GM19351 (cell line): ENCODE measurements around the gene TUBE1.
"Not testable (repeated sequence)": the region's sequence is repeated elsewhere in the genome, so short reads cannot be mapped to it uniquely, and the experiment has no call there.

Source experiments
- ATAC-seq: cut with Tn5 transposase; IDR thresholded peaks from one replicate; pipeline ENCODE4 v1.9.1; 2021; ENCODE audit warnings: mild to moderate bottlenecking, moderate library complexity; ENCODE audit not compliant: unreplicated experiment

The TUBE1 gene, protein sequence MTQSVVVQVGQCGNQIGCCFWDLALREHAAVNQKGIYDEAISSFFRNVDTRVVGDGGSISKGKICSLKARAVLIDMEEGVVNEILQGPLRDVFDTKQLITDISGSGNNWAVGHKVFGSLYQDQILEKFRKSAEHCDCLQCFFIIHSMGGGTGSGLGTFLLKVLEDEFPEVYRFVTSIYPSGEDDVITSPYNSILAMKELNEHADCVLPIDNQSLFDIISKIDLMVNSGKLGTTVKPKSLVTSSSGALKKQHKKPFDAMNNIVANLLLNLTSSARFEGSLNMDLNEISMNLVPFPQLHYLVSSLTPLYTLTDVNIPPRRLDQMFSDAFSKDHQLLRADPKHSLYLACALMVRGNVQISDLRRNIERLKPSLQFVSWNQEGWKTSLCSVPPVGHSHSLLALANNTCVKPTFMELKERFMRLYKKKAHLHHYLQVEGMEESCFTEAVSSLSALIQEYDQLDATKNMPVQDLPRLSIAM

GRCh38 chr6:112087136-112087911 is at the start of gene TUBE1, which contains the start of gene FAM229B:
Gene TUBE1 (minus strand): TSS chr6:112087482. CDS start chr6:112087434, 48 bp downstream.
Gene FAM229B (plus strand): TSS chr6:112087591. CDS start chr6:112099284, 11,693 bp downstream.
- ATAC-seq: peak; percentile 95

DNA sequence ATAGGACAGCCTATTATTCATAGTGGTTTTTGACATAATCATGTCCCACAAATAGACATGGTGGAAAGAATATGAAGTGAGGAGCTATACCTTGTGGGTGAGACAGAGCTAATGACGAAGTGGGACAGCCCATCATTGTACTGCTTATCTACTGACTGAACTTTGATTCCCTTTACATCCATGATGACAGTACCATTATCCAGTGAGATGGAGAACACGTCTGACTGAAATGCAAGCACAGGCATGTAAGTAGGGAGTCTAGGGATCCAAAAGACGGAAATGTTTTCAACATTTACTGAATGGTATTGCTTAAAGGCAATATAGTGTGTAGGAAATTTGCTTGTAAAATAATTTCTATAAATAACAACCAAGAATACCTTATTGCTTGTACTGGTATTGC is 43.6 kb upstream of the TUBE1 start:
- ATAC-seq: no peak

DNA sequence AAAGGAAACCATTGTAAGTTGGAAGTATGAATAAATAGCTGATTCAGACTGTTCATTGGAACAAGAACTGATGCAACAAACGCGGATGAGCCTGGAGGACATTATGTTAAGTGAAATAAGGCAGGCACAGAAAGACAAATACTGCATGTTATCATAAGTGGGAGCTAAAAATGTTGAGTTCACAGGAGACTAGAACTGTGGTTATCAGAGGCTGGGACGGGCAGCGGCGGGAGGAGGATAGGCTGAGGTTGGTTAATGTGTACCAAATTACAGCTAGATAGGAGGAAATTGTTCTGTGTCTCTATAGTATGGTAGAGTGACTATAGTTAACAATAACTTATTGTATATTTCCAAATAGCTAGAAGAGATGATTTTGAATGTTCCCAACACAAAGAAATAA is 40.9 kb upstream of the TUBE1 start:
- ATAC-seq: no peak

- no peak for ATAC-seq
These were observed 36.7 kb upstream of the TUBE1 start for GRCh38 chr6:112123982-112124381.

DNA sequence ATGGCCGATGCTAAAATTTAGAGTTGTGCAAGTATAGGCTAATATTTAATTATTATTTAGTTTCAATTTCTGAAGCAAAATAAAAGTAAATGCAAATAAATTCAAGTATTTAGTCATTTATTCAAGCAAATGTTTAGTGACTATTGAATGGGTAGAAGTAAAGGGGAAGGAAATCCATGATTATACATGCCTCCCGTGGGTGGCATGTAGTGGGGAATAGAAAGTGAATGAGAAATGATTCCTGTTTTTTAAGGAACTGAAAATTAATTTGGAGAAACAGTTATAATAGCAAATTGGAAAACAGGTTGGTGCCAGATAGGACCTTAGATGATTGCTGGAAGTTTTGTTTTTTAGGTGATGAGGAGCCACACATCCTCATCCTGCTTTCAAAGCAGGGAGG is 35.5 kb upstream of the TUBE1 start:
- no peak for ATAC-seq

DNA sequence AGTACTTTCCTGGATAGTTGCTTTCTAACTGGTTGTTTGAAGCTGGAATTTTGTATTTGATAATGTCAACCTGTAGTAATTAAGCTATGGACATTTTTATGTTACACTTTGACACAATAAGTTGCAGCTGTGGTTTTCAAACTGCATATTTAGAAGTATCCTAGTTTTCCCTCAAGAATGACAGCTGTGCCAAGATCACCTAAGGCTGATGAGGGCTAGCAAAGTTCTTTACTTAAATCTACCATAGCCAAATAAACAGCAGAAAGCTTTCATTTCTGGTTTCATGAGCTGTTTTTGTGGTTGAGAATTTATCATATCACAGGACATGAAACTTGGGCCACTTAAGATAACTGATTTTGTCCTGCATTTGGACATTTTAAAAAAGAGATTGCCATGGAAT is 30.8 kb upstream of the TUBE1 start:
- ATAC-seq: no peak

DNA sequence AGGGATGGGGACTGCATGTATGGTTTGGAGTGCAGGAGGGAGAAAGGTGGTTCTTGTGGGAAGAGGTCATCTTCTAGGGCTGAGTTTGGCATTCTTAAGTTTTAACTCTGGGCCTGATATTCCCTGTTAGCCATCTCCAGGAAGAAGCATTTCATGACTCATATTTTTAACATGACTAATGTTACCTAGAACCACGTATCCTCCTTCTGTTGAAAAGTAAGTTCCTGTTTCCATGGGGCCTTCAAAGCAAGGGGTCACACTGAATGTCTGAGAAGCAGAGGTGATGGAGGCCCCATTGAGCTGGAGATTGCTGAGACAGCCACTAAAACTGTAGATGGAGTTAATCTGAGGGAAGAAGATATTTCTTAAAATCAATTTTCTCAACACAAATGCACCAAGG is 30.3 kb upstream of the TUBE1 start:
- no peak for ATAC-seq

DNA sequence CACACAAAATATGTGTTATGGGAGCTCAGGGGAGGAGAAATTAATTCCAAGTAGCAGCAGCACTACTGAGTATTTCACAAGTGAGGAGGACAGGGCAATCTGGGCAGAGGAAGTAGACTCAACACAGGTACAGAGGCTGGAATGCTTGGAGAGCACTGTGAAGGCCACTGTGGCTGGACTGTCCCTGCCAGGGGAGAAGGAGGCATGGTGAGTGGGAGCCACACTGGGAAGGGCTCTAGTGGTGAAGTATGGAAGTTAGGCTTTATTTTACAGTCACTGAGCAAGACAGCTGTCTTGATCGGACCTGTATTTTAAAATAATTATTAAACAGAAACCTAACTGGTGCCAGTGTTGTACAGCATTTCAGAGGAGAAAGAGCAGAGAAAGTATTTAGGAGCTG is 28.9 kb upstream of the TUBE1 start:
- ATAC-seq: no peak

DNA sequence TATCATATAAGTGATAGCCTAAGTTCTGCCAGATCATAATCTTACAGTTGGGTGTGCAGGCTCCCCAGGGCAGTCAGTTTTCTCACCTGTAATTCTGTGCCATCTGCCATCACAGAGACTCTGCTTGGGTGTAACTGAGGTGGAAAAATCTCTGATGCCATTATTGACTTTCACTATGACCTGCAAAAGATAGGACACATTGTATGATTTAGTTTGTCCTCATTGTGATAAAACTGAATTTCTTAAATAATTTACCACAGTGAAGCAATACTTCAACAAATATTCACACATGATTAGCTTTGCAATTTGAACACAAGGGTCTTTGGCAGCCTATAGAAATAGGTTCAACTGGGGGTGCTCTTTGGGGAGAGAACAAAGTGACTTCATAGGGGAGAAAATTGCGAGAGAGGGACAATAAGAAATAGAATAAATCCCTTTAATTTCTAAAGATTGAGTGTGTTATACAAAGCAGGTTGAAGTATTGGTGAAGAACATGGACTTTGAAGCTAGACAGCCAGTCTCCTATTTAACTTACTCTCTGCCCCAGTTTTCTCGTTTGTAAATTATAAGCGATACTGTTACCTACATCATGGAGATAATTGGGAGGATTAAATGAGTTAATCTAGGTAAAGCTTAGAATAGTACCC is 27.4 kb upstream of the TUBE1 start:
- ATAC-seq: no peak

GRCh38 chr6:112113918-112114317 is 26.6 kb upstream of the TUBE1 start:
- no peak for ATAC-seq

- ATAC-seq: no peak
These were observed 26.1 kb upstream of the TUBE1 start for GRCh38 chr6:112113431-112113830.

DNA sequence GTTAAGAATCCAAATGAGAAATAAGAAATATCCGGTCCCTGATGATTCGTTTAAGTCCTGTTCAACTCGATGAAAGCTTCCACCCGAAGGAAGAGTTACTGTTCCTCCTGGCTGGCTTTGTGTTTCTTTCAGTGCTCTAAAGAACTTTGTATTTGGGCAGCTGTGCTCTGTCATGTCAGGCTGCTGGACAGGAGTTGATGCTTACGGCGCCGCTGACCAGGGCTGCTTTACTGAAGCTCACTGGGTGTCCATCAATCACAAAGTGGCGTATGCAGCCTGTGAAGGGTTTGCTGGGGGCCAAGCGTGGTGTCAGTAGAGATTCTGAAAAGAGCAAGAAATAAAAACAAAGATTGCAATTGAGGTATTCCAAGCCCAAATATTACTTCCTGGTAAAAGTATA is 22.0 kb upstream of the TUBE1 start:
- no peak for ATAC-seq

DNA sequence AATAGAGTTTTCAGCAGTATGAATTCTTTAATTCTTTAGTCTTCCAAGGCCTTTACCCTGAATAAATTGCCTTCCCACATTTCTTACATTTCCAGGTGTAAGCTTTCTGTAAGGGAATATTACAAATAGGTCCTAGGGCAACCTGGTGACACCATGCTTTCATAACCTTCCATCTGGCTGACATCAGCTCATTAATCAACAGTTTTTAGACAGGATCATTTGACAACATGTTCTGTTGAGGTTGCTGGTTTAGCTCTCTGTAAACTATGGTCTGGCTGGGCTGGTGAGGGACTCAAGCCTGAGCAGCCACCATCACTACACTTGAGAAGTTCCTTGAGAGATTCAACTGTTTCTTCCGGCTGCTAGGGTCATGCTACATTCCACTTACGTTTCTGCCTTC is 19.3 kb upstream of the TUBE1 start:
- no peak for ATAC-seq

GRCh38 chr6:112106026-112106425 is 18.7 kb upstream of the TUBE1 start:
- not testable (repeated sequence) for ATAC-seq

DNA sequence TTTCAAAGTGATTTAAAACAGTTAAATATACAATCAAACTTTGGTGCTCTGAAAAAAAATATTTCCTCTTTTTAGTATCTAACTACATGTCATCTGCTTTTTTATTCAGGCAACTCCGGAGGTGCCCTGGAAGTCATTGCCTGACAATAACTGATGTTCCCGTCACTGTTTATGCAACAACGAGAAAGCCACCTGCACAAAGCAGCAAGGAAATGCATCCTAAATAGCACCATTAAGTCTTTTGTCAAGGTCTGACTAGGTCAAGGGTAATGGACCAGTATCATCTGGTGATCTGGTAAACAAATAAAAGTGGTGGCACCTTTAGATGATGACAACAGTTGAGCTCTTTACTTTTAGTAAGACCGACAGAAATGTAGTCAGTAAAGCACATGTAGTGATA is 13.3 kb upstream of the TUBE1 start:
- ATAC-seq: no peak

GRCh38 chr6:112096901-112097300 is 9.6 kb upstream of the TUBE1 start:
- ATAC-seq: no peak

- no peak for ATAC-seq
These were observed 634 bp upstream of the TUBE1 start for GRCh38 chr6:112087916-112088315.

DNA sequence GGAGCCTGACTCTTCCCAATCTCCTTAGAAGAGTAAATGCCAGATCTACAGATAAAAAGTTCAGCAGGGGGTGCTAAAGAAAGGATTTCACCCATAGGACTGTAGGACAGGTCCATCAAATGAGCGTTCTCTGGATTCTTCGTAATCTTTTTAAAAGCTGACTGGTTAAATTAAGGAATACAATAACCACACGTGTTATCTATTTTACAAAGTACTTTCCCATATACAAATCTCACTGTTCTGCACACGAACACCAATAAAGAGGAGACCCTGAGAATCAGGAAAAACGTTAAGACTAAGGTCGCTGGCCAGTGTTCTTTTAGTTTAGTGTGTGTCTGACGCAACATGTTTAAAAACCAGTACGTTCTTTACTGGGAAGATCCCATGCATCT is 542 bp downstream of the TUBE1 start:
- peak; percentile 30 for ATAC-seq

DNA sequence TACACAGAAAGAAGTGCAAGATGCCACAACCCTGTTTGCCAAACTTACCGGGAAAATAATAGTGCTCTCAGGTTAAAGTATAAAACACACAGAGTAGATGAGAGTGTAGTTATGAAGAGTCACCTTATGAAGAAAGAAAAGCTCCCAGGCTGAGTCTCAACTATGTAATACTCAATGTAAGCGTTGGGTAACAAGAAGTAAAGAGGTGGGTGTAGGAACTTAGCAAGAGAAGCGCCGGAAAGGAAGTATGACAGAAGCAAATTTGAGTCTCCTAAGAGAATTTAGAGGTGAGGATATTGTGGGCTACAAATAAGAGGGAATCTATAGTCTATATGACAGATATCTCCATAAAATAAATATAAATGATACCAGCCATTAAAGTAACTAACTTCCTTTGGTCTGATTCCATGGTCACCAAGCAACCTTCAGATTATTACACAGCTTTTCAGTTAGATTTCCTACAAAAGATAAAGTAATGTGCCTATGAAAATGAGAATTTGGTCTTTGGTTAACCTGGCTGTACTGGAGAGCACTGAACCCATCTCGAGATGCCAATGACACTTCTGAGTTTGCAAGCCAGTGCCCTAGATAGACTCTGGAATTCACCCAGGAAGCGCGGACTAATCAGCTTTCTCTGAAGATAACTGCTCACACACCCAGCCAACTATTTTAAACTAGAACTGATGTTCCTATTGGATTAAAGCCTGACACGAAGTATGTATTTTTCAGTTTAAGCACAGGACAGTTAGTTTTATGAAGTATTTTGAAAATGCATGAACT is 1.8 kb downstream of the TUBE1 start:
- no peak for ATAC-seq

DNA sequence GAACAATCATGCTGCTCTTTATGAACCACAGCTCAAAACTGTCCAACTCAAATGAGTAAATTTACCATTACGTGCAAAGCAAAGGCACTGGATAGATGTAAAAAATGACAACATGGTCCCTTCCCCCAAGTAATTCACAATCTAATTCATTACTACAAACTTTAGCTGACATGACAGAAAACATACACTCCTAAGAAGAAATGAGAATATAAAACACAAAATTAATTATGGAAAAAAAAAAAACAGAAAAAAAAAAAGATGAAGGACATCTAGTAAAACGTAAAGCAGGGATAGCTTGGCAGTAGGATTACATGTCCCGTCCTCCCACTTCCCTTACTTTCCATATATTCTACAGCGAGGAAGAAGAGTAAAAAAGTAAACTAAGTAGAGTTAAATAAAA is 5.7 kb downstream of the TUBE1 start:
- no peak for ATAC-seq

DNA sequence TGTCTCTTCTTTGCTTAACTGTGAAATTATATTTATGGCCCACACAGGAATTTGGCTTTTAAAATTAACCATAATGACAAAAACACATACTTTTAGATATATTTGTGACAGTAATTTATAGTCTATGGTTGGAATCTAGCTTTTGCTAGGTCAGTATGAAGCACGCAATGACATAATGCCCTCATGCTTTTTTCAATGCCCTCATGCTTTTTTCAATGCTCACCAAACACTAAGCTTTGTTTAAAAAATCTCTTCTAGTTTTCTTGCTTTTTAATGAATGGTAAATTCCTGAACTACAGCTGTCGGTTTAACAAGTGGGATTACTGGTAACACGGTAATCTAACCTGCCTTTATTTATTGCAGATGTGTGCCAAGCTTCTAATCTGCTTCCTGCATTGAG is 20.7 kb downstream of the TUBE1 start:
- no peak for ATAC-seq
